Astrocyte of the cerebellum (primary cell): ENCODE data around the gene RALY.

ENCODE experiments used
- DNase-seq: peaks from one replicate; pipeline ENCODE4 v3.0.0-alpha.2; 2011; ENCODE audit warnings: low read depth
- H3K4me3 ChIP-seq: 2 replicates; pipeline ENCODE4 v1.5.1; 2011; ENCODE audit warnings: mild to moderate bottlenecking, low read depth, low read length, moderate library complexity
- in situ Hi-C: cut with HindIII; loops from 2 replicates; pipeline ENCODE4 v1.10.0; 2017; ENCODE audit warnings: low sequenced_read_pairs
- TF ChIP-seq, protein P1 (sequence below): IDR thresholded peaks from 2 replicates; pipeline ENCODE4 v1.5.1; 2012; ENCODE audit warnings: low read length, low read depth, moderate library complexity, mild to moderate bottlenecking; ENCODE audit errors: missing control alignments

Gene RALY

DNA sequence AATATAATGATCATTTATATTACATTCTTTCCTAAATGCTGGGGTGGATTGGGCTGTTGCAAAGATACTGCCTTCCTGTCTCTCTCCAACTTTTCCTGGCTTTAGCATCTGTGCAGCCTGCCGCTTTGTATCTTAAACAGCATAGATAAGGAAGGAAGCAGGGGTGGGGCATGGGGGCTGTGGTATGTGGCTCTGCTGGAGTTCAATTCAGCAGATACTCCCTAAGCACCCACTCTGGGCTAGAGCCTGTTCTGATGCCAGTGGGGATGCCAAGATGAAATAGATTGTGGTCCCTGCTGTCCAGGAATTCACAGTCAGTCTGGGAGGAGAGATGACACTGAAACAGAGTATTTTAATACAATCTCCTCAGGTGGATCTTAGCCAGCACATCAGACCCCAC, 61.6 kb downstream of the RALY start:
- TF ChIP-seq, protein P1, sequence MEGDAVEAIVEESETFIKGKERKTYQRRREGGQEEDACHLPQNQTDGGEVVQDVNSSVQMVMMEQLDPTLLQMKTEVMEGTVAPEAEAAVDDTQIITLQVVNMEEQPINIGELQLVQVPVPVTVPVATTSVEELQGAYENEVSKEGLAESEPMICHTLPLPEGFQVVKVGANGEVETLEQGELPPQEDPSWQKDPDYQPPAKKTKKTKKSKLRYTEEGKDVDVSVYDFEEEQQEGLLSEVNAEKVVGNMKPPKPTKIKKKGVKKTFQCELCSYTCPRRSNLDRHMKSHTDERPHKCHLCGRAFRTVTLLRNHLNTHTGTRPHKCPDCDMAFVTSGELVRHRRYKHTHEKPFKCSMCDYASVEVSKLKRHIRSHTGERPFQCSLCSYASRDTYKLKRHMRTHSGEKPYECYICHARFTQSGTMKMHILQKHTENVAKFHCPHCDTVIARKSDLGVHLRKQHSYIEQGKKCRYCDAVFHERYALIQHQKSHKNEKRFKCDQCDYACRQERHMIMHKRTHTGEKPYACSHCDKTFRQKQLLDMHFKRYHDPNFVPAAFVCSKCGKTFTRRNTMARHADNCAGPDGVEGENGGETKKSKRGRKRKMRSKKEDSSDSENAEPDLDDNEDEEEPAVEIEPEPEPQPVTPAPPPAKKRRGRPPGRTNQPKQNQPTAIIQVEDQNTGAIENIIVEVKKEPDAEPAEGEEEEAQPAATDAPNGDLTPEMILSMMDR = no peak
- no peak overlapping the region for H3K4me3 ChIP-seq
- in situ Hi-C loops = no loop called here
- DNase-seq = no peak

DNA sequence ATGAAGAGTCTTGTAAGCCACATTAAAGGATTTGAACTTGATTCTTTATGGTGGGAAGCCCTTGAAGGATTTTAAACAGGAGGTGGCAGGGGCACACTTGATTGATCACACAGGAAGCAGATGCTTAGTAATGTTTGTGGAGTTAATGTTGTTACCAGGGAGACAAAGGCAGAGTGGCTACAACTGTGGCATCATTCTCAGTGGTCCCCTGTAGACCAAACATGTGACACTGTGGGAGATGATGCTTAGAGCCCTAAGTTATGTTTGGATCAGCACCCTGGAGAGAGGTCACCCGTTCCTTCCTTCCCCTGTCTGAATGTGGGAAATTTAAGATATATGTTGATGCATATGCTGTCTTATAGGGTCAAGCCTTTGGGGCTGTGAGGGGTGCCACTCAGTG, 65.1 kb downstream of the RALY start:
- TF ChIP-seq, protein P1 = no peak
- DNase-seq = no peak
- H3K4me3 ChIP-seq = no peak overlapping the region
- in situ Hi-C loops = no loop called here

DNA sequence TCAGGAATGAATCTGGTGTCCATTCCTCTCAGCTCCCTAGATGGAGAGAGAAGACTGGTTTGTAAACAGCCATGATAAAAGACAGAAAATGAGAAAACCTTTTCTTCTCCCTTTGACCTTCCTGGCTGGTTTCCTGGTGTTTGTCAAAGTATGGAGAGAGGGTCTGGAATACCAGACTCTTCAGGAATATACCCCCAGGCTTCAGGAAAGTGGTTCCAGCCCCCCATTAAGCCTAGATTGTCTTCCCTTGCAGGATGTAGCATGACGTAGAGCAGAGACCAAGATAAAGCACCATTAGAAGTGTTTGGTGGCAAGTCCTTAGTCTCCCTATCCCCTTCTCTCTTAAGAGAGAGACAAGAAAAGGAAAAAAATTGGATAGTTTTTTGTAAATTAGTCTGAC, 67.3 kb downstream of the RALY start:
- in situ Hi-C loops = no loop called here
- no peak overlapping the region for H3K4me3 ChIP-seq
- DNase-seq = no peak
- TF ChIP-seq, protein P1 = no peak

DNA sequence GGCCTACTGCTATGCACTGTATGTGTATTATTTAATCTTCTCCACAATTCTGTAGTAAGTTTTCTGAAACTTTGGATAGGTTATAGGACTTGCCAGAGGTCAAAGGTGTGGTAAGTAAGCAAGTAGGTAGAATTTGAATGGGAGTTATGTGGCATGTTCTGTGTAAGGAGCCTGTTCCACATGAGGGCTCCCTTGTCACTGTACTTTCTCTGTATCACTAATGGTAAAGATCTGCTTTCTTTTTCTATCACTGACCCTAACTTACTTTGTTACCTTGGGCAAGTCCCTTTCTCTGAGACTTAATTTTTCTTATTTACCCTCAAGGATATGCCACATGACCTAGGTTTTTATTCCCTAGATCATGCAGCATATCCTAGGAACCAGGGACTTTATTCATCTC, 68.0 kb downstream of the RALY start:
- TF ChIP-seq, protein P1 = no peak
- DNase-seq = no peak
- in situ Hi-C loops = no loop called here
- H3K4me3 ChIP-seq = no peak overlapping the region

DNA sequence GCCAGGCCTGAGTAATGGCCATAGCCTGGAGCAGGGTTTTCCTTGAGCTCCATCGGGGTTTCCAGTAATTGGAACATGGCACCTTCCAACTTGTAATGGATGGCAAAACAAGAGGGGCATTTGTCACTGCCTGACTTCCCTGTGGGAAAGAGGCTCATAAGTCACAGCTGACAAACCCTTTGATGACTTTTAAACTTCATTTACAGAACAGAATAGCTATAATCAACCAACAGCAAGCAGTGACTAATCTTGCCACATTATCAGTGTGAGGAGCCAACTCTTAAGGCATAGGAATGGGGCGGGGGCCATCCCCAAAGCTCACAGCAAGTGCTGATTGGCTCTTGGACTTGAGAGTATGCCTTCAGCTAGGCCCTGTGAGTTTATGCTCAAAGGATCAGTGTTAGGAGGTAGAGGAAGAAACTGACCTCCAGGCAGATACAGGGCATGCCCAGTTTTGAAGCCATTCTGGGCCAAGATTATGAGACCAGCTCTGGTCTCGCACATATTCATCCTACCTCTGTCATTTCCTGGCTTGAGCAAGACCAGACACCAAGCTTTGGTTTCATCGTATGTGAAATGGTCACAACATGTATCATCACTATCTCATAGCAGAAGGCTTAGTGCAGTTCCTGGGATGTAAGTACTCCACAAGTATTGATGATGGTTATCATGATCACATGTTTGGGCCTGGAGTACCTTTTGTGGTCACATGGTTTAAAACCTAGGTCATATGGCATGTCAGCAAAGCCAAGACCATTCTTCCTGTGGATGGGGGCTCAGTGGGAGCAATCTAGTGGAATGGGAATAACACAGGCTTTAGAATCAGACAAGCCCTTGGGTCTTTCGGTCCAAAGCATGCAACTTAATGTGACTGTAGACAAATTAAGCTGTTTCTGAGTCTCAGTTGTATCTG, 69.1 kb downstream of the RALY start:
- no peak overlapping the region for H3K4me3 ChIP-seq
- in situ Hi-C loops = no loop called here
- DNase-seq = no peak
- TF ChIP-seq, protein P1 = no peak

DNA sequence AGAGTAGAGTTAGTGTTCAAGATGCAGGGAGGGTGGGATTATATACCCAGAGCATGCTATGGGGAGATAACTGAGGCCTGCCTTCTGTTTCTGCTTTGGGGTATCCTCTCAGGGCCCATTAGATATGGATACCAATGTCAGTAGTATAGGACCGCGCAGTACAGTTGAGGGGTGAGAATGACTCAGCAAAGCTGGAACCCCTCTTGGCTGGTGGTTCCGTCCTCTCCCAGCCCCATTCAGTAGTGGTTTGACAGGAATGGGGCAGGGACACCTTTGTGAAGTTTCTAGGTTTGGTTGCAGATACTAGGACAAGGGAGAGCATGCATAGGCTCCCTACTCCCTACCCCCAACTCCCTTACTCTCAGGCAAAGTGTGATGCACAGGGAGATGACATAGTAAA, 70.6 kb downstream of the RALY start:
- in situ Hi-C loops = no loop called here
- no peak for DNase-seq
- TF ChIP-seq, protein P1 = no peak
- no peak overlapping the region for H3K4me3 ChIP-seq
